HG03175 (cell line): ENCODE measurements around the gene SLC17A9.

Source experiments
- ATAC-seq: cut with Tn5 transposase; IDR thresholded peaks from one replicate; pipeline ENCODE4 v1.9.1; 2021; ENCODE audit warnings: mild to moderate bottlenecking, moderate library complexity; ENCODE audit not compliant: unreplicated experiment

SLC17A9 gene

DNA sequence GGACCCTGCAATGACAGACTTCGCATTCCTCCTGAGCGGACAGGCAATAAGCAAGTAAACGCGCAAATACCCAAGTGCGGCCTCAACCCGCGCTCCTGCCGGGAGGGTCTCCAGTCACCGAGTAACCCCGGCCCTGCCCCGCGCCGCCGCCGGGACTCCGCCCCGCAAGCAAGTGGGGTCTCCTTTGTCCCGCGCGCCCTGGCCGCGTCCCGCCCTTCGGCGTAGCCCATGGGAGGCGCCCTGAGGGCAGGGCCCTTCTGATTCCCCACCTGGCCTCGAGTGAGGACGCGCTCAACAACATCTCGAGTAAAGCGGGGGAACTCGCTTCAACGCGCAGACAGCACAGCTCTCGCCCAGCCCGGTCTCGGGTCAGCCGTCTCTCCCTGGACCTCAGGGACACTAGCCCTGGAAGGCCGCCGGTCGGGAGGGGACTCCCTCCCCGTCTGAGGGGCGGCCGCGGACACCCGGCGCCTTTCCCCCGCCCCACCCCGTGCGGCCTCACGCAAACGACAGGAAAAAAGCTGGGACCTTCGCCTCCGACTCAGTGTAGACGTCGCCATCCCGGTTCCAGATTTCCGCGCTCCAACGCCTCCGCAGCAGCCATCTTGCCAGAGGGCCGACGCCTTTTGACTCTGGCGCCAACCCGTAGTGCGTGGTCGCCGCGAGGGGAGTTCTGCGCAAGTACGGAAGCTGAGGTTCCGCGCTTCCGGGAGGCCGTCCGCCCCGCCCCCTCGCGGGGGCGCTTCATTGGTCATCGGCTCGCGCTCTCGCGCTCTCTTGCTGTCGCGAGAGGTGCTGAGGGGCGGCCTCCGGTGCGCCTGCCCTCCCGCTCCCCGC lies 15.0 kb upstream of the SLC17A9 start:
- peak; percentile 88 for ATAC-seq

DNA sequence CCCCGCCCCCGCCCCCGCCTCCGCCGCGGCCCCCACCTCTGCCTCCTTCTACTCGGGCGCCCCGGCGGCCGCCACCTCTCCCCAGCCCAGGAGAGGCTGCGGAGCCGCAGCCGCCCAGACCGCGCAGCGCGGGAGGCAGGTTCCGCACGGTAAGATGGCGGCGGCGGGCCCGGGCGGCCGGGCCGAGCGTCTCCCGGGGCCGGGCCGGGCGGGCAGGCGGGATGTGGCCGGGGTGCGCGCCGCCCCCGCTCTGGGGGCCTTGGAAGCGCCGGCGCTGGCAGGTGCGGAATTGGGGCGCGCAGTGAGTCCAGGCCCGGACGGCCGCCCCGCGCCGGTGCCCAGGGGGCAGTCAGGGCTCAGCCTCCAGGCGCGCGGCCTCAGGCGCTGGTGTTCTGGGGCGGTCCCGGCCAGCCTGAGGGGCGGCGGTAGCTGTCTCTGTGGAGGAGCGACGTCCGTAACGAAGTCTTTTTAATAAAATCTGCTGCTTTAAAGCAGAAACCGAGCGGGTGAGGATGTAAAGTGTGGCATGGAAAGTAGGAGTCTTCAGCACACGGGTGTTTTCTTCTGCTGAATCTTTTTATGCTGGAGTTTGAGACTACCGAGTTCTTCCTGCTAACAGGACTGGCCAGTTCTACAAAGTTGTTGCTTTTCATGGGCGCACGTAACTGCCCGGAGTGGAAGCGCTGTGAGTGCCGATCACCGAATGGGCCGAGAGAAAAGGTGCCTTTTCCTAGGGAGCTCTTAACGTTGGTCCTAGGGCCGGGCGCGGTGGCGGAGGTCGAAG lies 14.2 kb upstream of the SLC17A9 start, which contains the start of gene GID8:
TSS of gene GID8 (plus strand) at position 43 of the 784 bp plus-strand sequence. CDS start 3,356 bp downstream, outside the sequence.
- ATAC-seq = peak; percentile 38

DNA sequence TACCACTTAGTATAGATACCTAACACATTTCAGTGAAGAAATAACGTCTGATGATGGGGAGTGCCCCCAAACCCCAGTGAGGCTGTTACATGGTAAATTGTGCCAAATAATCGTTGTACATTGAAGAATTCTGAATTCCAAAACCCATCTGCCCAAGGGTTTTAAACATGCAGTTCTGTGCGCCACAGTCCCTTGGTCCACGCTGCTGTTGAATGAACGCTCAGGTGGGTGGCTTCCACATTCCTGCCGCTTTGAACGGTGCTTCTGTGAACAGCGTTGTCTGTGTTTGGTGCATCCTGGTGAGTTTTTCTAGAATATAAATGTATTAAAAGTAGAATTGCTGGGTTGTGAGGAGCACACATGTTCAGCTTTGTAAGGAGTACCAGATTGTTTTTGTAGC lies 11.6 kb upstream of the SLC17A9 start:
- no peak for ATAC-seq

DNA sequence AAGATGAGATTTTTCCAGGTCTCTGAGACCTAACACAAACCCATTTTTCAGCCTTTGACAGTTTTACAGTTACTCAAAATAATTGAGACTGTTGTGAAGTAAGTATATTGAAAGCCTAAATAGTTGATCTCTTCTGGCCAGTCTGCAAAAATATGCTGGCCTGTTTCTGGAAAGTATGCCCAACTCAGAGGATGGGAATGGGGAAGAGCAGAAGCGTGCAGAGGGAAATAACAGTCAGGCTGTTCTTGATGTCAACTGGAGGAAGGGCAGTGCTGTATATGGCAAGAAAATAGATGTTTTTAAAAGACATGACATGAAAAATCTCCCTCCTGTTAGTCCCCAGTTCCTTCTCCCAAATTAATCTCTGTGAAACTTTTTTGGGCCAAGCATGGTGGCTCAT lies 10.7 kb upstream of the SLC17A9 start:
- no peak for ATAC-seq

DNA sequence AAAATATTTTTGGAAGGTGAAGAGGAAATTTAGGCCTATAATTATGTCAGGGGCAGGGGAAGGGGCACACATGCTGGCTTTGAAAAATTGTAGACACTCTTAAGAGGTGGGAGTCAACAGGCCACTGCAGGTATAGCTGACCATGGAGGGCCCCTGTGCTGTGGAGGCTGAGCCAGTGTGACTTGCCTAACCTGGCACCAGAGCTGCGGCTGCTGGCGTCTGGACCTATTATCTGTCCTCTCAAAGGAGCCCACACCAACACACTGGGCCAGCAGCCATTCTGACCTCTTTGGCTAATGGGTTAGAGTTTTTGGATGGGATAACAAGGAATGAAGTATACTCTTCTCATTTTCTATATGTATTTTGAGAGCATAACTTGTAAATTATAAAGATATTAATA lies 10.1 kb upstream of the SLC17A9 start:
- no peak for ATAC-seq

DNA sequence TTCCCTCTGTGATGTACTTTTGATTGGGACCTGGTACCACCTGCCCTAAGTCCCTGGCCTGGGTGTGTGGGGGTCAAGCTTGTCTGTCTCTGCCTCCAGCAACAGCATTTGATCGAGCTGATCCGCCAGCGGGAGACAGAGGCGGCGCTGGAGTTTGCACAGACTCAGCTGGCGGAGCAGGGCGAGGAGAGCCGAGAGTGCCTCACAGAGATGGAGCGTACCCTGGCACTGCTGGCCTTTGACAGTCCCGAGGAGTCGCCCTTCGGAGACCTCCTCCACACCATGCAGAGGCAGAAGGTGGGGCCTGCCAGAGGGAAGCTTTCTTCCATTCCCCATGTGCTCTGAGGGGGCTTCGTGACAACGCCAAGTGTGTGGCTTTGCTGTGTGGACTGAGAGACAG lies 9.1 kb upstream of the SLC17A9 start:
- ATAC-seq = no peak

DNA sequence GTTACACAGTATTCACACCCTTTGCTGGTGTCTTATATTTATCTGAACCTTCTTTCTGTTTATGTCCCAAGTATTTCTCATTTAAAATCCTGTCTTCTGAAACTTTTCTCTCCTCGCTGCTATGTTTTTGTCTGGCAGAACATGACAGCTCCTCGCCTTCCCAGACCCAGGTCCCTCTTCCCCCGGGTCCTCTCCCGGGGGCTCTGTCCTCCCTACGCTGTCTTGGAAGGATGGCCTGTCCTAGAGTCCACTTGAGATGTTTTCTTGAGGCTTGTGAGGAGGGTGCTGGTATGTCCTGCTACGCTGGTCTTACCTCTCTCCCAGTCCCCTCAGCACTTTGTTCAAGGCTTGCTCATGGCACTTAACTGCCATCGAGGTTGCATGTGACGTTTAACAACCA lies 8.3 kb upstream of the SLC17A9 start:
- no peak for ATAC-seq

DNA sequence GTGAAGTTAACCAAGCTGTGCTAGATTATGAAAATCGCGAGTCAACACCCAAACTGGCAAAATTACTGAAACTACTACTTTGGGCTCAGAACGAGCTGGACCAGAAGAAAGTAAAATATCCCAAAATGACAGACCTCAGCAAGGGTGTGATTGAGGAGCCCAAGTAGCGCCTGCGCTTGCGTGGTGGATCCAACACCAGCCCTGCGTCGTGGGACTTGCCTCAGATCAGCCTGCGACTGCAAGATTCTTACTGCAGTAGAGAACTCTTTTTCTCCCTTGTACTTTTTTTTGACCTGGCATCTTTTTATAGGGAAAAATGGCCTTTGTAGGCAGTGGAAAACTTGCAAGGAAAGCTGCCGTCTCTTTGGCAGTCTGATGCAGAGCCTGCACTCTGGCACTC lies 7.8 kb upstream of the SLC17A9 start:
- no peak for ATAC-seq

DNA sequence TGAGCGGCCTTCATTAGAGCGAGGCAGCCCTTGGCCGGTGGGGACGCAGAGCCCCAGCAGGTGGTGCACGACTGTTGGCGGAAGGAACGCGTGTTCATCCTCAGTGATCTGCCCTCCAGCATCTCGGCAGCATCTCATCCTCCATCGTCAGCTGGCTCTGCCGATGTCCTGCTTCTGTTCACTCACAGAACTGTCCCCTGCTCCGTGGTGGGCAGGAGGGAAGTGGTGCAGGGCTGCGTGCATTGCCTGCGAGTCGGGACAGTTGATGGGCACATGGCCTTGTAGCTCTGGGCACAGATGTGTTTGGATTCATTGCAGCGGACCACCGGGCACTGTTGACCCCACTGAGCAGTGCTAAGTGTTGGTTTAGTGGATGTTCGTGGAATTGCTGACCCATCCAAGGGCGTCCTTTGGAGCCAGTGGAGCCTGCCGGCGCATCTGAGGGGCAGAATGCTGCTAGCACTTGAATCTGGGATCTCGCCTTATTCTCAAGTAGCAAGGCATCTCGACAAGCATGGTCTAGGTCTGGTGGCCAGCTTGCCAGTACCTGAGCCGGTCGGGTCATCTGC lies 6.7 kb upstream of the SLC17A9 start:
- no peak for ATAC-seq

DNA sequence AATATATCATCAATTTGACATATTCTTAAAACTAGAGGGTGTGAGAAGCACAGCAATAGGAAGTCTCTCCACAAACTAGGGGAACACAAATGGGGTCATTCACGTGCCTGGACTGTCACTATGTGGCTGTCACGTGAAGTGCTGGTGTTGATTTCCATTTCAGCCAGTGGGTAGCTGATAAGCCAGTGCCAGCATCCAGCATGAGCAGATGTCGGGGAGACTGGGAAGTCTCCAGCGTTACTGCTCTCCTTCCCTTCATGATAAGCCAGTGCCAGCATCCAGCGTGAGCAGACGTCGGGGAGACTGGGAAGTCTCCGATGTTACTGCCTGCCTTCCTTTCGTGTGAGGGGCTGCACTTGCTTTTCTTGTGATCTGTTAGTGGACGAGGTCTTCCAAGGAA lies 5.6 kb upstream of the SLC17A9 start:
- ATAC-seq = no peak

DNA sequence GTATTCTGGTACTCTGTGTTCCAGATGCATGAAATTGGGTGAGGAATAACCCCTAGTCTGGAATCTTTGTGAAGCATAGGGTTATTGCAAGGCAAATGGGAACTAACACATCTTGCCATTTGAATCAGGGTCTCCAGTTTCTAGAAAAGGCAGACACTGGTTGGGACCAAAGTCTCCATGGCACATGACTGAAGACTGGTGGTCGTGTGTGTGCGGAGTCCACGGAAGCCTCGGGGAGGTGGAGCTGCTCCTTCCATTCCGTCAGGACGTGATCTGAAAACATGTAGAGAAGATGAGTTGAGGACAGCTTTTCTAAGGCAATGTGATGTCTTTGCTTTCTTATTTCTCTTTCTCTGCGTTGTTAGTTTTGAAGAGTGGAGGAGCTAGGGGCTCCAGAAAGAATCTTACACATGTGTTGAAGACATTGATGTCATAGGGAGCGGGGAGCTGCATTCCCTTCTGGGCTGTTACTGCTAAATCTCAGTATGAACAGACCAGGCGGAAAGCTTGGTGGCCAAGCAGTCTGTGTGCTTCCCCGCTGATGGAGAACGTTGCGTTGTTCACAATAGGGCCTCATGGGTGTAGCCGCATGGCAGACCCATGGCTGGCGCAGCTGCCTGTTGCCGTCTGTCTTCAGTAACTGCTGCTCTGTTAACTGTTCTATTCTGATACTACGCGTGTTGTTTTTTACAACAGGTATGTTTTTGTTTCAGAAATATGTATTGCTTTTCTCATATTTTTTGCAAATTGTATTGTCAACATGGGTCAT lies 4.8 kb upstream of the SLC17A9 start:
- ATAC-seq = no peak

DNA sequence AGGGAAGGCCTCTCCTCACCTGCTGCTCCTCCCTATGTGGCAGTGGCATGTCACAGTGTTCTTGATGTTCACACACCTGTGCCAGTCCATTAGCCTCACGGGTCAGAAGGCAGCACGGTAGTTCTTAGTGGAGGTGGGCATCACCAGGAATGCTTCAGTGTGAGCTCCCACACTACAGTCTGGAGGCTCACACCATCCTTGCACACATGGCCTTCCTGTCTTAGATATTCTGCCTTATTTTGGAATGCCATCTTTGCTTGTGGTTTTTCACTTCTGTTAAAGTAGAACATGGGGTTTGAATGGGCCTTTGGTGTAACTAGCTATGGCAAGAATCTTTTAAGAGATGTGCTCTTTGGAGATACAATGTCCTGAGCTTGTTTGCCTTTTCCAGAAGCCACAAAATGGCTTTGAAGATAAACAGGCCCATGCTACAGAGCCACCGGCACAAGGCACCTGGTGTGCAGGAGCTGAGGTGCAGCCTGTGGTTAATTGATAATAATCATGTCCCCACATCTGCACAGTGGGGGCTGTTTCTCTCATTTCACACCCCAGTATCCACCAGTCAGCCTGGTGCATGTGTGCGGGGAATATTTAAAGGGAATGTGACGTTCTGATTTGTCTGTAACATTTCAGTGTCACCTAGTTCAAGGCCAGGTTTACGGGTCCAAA lies 3.2 kb upstream of the SLC17A9 start:
- ATAC-seq = no peak

DNA sequence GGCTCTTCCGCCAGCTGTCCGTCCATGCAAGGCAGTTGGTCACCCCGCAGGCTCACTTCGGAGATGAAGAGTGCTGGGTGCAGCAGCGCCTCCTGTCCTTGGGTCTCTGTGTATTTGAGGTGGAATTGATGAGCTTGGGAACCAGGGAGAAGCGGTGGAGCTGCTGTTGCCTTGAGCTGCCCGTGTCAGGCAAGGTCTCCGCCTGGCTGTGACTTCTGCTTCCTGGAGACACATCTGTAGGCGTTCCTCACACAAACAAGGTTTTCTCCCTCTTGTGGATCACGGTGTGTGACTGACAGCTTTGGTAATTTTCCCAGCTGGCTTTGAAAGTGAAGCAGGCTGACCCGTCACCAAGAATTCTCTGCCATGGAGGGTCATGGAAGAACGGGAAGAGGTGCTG lies 2.5 kb upstream of the SLC17A9 start:
- ATAC-seq = no peak

DNA sequence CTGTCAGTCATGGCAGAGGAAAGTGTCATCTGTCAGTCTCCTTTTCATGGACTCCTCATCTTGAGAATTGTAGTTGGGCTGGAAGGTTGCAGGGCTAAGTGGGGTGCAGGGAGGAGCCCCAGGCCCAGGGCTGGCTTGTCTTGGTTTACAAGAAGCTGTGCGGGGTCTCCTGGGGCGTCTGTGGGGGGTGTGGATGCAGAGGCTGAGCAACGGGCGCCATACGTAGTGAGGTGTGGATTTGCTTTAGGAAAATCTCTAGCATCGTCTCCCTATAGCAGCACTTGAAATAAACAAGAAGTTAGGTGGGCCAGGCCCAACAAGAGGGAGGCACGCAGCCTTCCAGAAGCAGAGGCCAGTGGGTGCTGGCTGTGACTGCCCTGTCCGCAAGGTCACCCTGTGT lies 1.8 kb upstream of the SLC17A9 start:
- no peak for ATAC-seq

DNA sequence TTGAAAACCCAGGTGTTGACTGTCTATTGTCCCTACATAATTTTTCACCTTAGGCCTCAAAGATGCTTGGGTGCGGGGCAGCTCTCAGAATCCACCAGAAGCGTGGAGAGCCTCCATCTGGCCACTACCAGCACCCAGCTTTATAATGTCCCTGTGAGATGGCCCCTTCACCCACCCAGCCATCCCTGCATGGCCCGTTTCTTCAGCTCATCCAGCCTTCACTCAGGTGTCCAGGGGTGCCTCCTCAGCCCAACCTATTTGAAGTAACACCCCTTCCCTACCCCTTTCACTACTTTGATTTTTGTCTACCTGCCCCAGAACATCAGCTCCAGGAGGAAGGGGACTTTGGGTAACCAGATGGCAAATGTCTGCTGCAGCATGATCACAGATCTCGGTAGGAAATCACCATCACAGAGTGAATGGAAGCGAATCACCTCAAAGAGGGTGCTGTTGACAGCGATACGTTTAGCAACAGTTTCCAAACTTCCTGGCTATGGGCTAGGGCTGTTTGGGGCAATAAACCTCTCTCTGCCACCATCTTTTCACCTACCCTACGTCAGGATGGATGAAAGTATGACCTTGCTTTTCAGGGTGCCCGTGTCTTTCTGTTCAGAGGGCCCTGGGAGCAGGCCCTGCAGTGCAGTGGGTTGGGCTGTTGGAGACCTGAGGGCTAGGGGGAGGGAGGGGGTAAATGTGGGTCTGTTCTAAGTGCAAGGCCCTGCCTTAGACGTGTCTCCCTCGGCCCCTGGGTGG lies 1.2 kb upstream of the SLC17A9 start:
- no peak for ATAC-seq

DNA sequence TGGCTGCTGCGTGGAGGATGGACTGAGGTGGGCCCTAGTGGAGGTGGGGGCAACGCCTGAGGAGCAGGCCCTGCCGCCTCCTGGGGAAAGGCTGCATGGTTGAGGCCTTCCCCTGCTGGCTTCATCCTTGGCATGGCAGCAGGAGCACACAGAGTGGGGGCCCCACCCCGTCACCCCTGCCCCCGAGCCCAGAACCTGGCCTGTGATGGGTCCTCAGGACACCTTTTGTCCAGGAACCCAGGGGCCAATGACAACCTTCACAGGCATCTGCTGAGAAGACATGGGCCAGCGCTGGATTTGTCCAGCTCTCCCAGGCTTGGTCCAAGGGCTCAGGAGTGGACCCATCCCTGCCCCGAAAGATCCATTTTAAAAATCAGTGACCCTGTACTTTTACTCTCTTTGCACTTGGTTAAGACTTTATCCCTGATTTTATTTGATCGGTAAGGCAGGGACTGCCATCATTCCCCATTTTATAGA lies 575 bp upstream of the SLC17A9 start:
- ATAC-seq = no peak

DNA sequence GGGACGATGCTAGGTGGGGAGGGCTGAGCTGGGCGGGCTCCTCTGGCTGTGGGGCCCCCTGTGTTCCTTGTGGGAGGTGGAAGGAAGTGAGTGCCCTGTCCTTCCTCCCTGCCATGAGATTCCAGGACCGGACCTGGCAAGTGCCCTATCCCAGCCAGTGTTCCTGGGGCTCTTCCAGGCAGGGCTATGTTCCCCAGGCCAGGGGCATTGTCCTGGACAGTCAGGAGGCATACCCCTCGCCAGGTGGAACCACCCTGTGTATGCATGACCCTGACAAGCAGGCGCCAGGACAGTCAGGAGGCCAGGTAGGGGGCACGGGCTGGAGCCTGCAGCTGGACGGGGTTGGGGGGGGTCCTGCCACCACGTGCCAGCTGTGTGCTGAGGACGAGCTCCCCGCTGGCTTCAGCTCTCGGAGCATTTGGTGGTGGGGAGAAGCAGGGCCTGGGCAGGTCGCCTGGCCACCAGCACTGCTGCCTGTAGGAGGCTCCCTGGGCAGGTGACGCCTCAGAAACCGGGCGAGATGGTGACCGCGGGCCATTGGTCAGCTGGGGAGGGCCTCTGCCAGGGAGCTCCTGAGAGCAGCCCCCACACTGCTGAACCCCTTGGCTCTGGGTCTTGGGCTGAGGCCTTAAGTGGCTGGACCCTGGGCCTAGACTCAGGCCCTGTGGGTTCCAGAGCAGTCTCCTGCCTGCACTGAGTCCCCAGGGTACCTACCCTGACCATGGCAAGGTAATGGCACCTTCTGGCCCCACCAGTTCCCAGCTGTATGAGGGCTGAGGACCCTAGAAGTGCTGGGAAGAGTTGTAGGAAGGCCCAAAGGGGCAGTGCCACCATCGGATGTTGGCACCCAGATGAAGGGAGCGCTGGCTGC lies 694 bp downstream of the SLC17A9 start:
- no peak for ATAC-seq

DNA sequence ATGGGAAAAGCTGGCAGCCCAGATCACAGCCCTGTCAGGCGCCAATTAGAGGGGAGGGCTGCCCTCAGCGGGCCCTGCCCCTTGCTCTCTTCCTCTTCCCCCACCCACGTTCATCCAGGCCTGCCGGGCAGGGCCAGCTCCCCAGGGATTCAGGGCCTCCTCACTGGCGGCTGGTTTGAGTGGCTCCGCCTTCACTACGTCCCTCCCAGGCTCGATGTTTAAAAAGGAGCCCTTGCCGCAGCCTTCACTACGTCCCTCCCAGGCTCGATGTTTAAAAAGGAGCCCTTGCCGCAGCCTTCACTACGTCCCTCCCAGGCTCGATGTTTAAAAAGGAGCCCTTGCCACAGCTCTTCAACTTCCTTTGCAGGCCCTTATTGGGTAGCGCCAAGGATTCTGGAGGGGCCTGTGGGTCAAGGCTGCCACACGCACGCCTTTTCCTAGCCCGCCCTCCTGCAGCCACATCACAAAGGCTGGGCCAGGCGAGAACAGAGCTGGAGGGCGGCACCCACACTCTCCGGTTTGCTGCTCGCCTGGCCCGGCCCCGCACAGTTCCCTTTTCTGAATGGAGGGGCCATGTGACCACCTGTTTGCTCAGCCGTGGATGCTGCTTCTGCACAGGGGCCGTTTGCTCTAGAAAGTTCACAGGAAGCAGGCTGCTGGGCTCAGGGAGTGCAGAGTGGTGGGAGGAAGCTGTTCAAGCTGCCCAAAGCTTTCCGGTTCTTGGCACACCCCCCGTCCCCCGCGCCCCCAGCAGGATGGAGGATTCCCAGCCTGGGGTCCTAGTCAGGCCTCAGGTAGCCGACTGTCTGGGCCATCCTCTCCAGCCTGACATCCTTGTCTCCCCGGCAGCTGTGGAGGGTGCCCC lies 1.6 kb downstream of the SLC17A9 start:
- peak; percentile 84 for ATAC-seq
